ENCODE data around the gene CLCF1.

DNA sequence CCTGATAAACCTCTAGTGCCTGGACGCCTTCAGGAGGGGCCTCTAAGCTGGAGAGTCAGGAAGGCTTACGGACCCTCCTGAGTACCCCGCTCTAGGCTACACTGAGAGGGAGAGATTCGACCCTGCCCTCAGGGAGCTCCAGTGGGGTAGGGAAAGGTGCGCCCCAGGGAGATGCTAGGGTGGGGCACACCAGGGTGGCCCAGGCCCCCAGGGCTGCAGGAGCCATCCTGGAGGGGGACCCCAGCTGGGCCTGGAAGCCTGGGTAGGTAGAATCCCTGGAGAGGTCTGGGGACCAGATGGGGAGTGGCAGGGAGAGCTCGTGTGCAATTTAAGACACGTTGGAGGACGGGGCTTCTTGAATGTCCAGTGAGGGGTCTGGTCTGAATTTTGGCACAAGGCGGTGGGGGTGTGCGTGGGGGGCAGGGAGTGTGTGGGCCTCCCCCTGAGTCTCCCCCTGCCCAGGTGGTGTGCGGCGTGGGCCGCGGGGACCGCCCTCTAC lies 46.8 kb upstream of the CLCF1 start:
- TF ChIP-seq, protein P1, sequence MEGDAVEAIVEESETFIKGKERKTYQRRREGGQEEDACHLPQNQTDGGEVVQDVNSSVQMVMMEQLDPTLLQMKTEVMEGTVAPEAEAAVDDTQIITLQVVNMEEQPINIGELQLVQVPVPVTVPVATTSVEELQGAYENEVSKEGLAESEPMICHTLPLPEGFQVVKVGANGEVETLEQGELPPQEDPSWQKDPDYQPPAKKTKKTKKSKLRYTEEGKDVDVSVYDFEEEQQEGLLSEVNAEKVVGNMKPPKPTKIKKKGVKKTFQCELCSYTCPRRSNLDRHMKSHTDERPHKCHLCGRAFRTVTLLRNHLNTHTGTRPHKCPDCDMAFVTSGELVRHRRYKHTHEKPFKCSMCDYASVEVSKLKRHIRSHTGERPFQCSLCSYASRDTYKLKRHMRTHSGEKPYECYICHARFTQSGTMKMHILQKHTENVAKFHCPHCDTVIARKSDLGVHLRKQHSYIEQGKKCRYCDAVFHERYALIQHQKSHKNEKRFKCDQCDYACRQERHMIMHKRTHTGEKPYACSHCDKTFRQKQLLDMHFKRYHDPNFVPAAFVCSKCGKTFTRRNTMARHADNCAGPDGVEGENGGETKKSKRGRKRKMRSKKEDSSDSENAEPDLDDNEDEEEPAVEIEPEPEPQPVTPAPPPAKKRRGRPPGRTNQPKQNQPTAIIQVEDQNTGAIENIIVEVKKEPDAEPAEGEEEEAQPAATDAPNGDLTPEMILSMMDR (IDR thresholded peaks at IDR 0.05): no peak
- TF ChIP-seq EP300 (IDR thresholded peaks at IDR 0.05; ENCODE audit: low read depth) (no peak), POLR2A (IDR thresholded peaks at IDR 0.05) (no peak)

Measured in transverse colon (tissue), 3 donors.